D721Med (cell line): ENCODE results near the gene PLXNA4.

Experiments used
- DNase-seq: peaks from one replicate; pipeline ENCODE4 v3.0.0; 2011; ENCODE audit warnings: low spot score; ENCODE audit not compliant: insufficient read length
- FAIRE-seq: peaks from 2 replicates; lab custom pipeline; 2011; peaks lifted over from hg19 to GRCh38; lab: Jason Lieb, UNC
- TF ChIP-seq, protein P1 (sequence below): IDR thresholded peaks from 2 replicates; pipeline ENCODE4 v1.5.1; 2012; ENCODE audit warnings: mild to moderate bottlenecking, control low read depth; ENCODE audit not compliant: insufficient read depth; ENCODE audit errors: missing control alignments

The PLXNA4 gene

DNA sequence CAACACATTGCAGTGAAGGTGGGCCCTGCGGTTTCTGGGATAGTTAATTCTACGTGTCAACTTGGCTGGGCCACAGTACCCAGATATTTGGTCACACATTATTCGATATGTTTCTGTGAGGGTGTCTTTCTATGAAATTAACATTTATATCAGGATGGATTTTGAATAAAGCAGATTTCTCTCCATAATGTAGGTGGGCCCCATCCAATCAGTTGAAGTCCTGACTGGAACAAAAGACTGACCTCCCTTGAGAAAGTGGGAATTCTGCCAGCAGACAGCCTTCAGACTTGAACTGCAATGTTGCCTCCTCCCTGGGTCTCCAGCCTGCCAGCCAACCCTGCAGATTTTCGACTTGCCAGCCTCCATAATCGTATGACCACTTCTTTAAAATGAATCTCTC is 420.6 kb downstream of the PLXNA4 start:
- FAIRE-seq (no peak), DNase-seq (no peak)
- TF ChIP-seq, protein P1, sequence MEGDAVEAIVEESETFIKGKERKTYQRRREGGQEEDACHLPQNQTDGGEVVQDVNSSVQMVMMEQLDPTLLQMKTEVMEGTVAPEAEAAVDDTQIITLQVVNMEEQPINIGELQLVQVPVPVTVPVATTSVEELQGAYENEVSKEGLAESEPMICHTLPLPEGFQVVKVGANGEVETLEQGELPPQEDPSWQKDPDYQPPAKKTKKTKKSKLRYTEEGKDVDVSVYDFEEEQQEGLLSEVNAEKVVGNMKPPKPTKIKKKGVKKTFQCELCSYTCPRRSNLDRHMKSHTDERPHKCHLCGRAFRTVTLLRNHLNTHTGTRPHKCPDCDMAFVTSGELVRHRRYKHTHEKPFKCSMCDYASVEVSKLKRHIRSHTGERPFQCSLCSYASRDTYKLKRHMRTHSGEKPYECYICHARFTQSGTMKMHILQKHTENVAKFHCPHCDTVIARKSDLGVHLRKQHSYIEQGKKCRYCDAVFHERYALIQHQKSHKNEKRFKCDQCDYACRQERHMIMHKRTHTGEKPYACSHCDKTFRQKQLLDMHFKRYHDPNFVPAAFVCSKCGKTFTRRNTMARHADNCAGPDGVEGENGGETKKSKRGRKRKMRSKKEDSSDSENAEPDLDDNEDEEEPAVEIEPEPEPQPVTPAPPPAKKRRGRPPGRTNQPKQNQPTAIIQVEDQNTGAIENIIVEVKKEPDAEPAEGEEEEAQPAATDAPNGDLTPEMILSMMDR = no peak

DNA sequence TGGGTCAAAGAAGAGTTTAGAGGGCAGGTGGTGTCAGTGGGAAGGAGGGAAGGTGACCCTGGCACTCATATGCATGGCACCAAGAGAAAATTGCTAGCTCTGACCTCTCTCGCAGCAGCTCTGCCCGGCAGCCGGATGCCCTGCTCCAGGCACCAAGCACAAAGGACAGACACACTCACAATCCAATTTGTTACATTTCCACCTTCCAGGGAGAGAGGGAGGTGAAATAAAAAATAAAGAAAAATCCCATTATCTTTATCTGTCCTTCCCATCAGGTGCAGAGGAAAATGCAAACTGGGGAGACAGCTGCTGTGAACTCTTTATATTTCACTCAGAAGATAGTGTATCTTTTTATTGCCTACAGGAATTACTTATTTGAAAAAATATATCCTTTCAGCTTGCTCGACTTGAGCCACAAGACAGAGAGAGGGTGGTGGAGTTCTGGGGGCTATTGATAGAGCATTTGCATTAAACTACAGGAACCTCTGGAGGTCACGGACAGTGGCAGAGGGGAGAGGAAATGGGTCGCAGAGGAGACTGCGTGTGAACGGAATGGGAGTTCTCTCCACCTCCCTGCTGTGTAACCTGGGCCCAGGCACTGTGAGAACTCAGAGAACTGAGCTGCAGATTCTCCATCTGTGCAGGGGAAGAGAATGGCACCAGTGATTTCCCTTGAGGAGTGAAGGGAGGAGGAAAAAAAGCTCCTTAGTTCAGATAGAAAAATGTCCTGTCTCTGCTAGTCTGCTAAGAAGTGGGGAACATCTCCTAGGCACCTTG is 421.4 kb downstream of the PLXNA4 start:
- no peak for FAIRE-seq
- DNase-seq = no peak
- TF ChIP-seq, protein P1 = no peak

DNA sequence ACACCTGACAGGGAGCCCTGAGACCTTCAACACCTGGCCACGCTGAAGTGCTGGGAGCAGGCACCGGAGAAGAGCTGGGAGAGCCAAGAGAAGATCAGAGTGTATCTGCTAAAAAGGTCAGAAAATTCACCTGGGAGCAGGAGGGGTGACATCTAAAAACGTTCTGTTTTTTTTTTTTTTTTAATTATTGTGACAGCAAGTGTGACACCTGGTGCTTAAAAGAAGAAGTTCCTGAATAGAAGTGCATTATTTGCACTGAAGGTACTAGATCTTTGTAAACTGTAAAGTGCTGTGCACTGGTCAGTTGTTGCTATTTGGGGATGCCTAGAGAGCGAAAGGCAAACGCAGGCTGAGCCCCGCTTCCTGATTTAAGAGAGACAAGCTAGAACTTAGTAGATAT is 422.0 kb downstream of the PLXNA4 start:
- TF ChIP-seq, protein P1 = no peak
- DNase-seq (no peak), FAIRE-seq (no peak)

DNA sequence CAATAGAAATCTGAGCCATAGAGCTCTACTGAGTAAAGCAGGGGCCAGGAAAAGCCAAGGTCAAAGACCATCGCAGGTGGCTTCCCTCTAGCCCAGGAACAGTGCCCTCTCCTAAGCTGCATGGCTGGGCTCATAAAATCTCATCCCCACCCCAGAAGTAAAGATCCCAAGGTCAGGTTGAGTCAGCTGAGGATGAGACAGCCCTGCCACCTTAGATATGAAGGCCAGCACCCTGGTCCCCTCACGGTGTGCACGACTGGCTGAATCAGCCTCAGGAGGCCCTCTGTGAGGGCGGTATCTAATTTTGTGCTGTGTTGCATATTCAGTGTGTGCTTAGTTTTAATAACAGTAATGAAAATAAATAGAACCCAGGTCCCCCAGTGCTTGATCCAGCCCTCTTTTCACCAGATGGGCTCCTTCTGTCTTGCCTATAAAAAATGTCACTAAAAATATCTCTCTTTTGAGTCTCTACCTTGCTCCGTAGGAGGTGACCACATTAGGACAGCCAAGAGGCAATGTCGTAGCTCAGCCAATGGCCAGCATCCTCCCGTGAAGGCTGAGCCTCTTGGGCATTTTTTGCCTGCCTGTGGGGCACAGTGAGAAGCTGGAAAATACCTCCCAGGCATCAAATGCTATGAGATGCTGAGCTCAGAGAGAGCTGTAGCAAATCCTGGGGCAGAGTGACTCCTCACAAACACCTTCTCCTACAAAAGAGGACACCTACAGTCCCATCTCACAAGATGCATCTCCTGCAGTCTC is 424.0 kb downstream of the PLXNA4 start:
- FAIRE-seq (no peak), DNase-seq (no peak)
- TF ChIP-seq, protein P1 = no peak

DNA sequence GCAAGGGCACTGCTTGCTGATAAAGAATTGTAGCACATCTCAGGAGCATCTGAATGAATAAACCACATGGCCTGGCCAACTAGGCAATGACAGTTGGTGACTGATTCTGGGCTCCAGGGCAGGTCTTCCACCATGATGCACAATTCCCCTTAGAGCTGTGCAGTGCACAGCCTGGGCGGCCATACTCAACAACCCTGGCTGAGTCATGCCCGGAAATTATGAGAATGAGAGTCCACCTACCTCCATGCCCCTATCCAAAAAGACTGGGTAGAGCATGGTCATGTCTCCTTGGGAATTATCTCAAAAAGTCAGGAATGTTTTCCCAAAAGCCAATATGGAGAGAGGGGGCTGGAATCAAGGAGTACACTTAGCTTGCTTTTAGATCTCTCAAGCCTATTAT is 425.6 kb downstream of the PLXNA4 start:
- TF ChIP-seq, protein P1 = no peak
- no peak for DNase-seq
- FAIRE-seq = no peak

DNA sequence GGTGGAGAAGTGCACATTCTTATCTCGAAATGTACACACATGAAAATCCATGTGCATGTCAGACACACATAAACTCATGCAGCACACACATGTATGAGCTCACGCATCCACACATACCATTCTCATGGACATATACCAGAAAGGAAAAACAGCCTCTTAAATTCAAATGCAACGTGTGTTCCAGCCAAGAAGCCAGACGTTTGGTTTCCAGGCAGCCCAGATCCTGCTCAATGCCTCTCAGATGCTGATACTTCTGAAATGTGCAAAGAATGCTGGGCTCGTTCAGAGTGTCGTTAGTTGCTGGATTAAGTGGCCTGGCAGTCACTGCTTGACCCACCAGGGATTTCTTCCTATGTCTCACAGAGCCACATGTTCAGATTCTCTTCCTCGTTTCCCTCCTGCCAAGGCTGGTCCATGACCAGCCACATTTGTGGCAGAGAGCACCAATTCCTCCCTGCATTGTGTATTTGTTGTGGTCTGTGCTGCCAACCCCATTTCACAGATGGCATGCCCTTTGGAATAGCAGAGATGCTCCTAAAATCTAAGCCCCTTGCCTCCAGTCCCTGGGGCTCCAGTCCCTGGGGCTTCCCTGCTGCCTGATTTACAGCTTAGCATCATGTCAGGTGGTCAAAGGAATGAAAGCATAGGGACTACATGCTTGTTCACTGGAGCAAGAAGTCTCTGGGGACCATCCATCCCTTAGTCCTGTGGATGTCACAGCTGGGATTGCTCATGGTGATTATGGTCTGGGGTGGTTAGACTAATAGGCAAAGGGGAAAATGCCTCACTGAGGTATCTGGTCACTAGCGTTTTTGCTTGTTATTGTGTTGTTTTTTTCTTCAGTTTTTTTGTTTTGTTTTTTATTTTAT is 426.6 kb downstream of the PLXNA4 start:
- TF ChIP-seq, protein P1 = no peak
- FAIRE-seq = peak; percentile 96

More for the DNA sequence above, 426.6 kb downstream of the PLXNA4 start:
- peak; percentile 59 for DNase-seq
